Neural cell (in vitro differentiated cells): ENCODE results near the gene TIAM2. TPM values are rescaled to one million over a fixed set of nuclear protein-coding genes. Genes with fewer than 3 reads are reported as not detected.

Experiments used
- H2AFZ ChIP-seq: fragments of 200-600, 300-800 bp; sonication (generic), shearing (Covaris generic); 2 replicates; pipeline ENCODE4 v1.6.0; 2014; ENCODE audit warnings: low read depth, mild to moderate bottlenecking, antibody characterized with exemption, low read length, moderate library complexity
- H3F3A ChIP-seq: fragments of 200-600 bp; shearing (Covaris generic); 2 replicates; pipeline ENCODE4 v1.6.1; 2016; ENCODE audit warnings: mild to moderate bottlenecking, moderate library complexity, mixed read lengths, antibody characterized with exemption, low read length; ENCODE audit not compliant: insufficient read depth, poor library complexity, severe bottlenecking
- H3K27ac ChIP-seq: fragments of 200-600, 300-800 bp; sonication (generic), shearing (Covaris generic); 2 replicates; pipeline ENCODE4 v1.5.1; 2014; ENCODE audit warnings: mild to moderate bottlenecking, low read length, moderate library complexity
- H3K27me3 ChIP-seq: fragments of 300-800, 200-600 bp; sonication (generic), shearing (Covaris generic); 2 replicates; pipeline ENCODE4 v1.6.0; 2014; ENCODE audit warnings: mild to moderate bottlenecking, low read depth, low read length, moderate library complexity; ENCODE audit not compliant: insufficient read depth
- H3K36me3 ChIP-seq: fragments of 300-800, 200-600 bp; sonication (generic), shearing (Covaris generic); 2 replicates; pipeline ENCODE4 v1.5.1; 2014; ENCODE audit warnings: mild to moderate bottlenecking, antibody characterized with exemption, low read length, moderate library complexity; ENCODE audit not compliant: insufficient read depth
- H3K4me2 ChIP-seq: fragments of 300-800, 200-600 bp; sonication (generic), shearing (Covaris generic); 2 replicates; pipeline ENCODE4 v1.6.0; 2014; ENCODE audit warnings: mild to moderate bottlenecking, low read length
- H3K4me3 ChIP-seq: fragments of 300-800, 200-600 bp; sonication (generic), shearing (Covaris generic); 2 replicates; pipeline ENCODE4 v1.5.1; 2014; ENCODE audit warnings: mild to moderate bottlenecking, low read length, moderate library complexity
- H3K79me2 ChIP-seq: fragments of 200-600 bp; shearing (Covaris generic); replicated peaks from 2 replicates; pipeline ENCODE4 v1.6.0; 2014; ENCODE audit warnings: mild to moderate bottlenecking, low read length, moderate library complexity; ENCODE audit not compliant: insufficient read depth
- H3K9ac ChIP-seq: fragments of 300-800, 200-600 bp; sonication (generic), shearing (Covaris generic); 2 replicates; pipeline ENCODE4 v1.6.1; 2016; ENCODE audit warnings: mild to moderate bottlenecking, low read length, mixed read lengths
- H3K9me2 ChIP-seq: fragments of 200-600 bp; shearing (Covaris generic); 2 replicates; pipeline ENCODE4 v1.6.1; 2016; ENCODE audit warnings: mild to moderate bottlenecking, low read length, mixed read lengths; ENCODE audit not compliant: insufficient read depth
- H3K9me3 ChIP-seq: fragments of 200-600, 300-800 bp; sonication (generic), shearing (Covaris generic); 2 replicates; pipeline ENCODE4 v1.6.1; 2016; ENCODE audit warnings: mild to moderate bottlenecking, mixed run types, low read length, moderate library complexity, mixed read lengths
- H4K20me1 ChIP-seq: fragments of 200-600 bp; shearing (Covaris generic); 2 replicates; pipeline ENCODE4 v1.6.1; 2016; ENCODE audit warnings: mild to moderate bottlenecking, mixed run types; ENCODE audit not compliant: insufficient read depth
- EP300 ChIP-seq: fragments of 450-650 bp; conservative IDR thresholded peaks from 2 replicates; pipeline ENCODE4 v1.6.1; 2014; ENCODE audit warnings: antibody characterized with exemption, mild to moderate bottlenecking, moderate library complexity; ENCODE audit not compliant: poor library complexity, severe bottlenecking
- EZH2 ChIP-seq: fragments of 200-600, 300-800 bp; shearing (Covaris generic), sonication (generic); IDR thresholded peaks from 2 replicates; pipeline ENCODE4 v1.6.1; 2014; ENCODE audit warnings: antibody characterized with exemption, low read length, borderline replicate concordance, mild to moderate bottlenecking; ENCODE audit not compliant: insufficient read depth, poor library complexity, severe bottlenecking
- MXI1 ChIP-seq: fragments of 450-650 bp; conservative IDR thresholded peaks from 2 replicates; pipeline ENCODE4 v1.6.1; 2014; ENCODE audit warnings: antibody characterized with exemption, mild to moderate bottlenecking; ENCODE audit not compliant: poor library complexity, severe bottlenecking
- POLR2AphosphoS5 ChIP-seq: IDR thresholded peaks from 2 replicates; pipeline ENCODE4 v1.6.1; 2012
- RAD21 ChIP-seq: fragments of 450-650 bp; conservative IDR thresholded peaks from 2 replicates; pipeline ENCODE4 v1.6.1; 2014; ENCODE audit warnings: antibody characterized with exemption, mild to moderate bottlenecking, moderate library complexity
- SMC3 ChIP-seq: fragments of 450-650 bp; conservative IDR thresholded peaks from 2 replicates; pipeline ENCODE4 v1.6.1; 2014; ENCODE audit warnings: antibody characterized with exemption, mild to moderate bottlenecking, moderate library complexity; ENCODE audit not compliant: poor library complexity
- TAF1 ChIP-seq: IDR thresholded peaks from 2 replicates; pipeline ENCODE4 v1.6.1; 2012; ENCODE audit warnings: low read depth
- polyA plus RNA-seq: library from polyadenylated mRNA; depleted of rRNA; stranded (reverse); fragments of >200 nt; gene quantifications from 2 replicates; pipeline ENCODE4 v1.2.3, GENCODE V29; 2014
- TF ChIP-seq, protein P1 (sequence below): IDR thresholded peaks from 2 replicates; pipeline ENCODE4 v1.6.1; 2012; ENCODE audit warnings: borderline replicate concordance
- TF ChIP-seq, protein P2 (sequence below): fragments of 450-650 bp; IDR thresholded peaks from 2 replicates; pipeline ENCODE4 v1.5.1; 2014; ENCODE audit warnings: antibody characterized with exemption, mild to moderate bottlenecking, moderate library complexity; ENCODE audit not compliant: poor library complexity, severe bottlenecking

The TIAM2 gene
- polyA plus RNA-seq, 1 donor from 2014 or later = 73.3 TPM

DNA sequence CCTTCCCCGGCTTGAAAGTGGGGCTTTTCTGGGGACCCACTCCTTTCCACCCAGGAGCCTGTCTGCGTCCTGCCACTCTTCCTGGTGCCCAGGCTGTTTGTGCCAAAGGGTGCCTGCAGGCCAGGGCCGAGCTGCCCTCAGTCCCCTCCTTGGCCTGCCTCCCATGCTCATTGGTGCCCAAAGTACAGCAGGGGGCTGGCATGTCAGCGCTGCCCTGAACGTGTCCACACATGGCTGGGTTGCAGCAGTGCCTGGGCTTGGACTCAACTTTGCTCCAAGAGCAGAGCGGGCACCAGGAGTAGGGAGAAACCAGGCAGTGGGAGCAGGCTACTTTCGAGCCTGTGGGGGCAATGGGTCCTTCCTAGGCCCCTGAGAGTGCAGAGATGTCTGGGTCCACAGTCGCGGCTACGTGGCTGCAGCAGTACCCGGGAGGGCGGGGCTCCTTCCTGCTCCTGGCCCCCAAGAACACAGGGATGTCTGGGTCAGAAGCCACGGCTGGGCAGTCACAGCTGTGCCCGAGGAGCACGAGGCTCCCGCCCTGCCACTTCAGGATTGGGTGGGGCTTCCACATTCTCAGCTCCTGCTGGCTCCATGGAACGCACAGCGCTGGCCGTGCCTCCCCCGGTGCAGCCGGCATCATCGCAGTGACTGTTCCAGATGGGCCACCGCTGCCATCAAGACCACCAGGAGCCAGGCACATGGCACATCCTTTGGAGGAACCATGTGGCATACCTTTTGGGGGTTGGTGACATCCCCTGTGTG is 218.7 kb downstream of the TIAM2 start:
- Histone ChIP-seq H2AFZ (no peak overlapping the region), H3K9me3 (no peaks in the 10 kb centered on the region), H3K4me2 (no peak overlapping the region), H3K27me3 (no peaks in the 10 kb centered on the region), H3F3A (no peaks in the 10 kb centered on the region), H3K79me2 (peaks cover 15% of the 10 kb centered on the region), H4K20me1 (no peaks in the 10 kb centered on the region), H3K36me3 (no peaks in the 10 kb centered on the region), H3K4me3 (no peak overlapping the region), H3K27ac (no peak overlapping the region), H3K9me2 (no peaks in the 10 kb centered on the region), H3K9ac (no peak overlapping the region)
- TF ChIP-seq, protein P1, sequence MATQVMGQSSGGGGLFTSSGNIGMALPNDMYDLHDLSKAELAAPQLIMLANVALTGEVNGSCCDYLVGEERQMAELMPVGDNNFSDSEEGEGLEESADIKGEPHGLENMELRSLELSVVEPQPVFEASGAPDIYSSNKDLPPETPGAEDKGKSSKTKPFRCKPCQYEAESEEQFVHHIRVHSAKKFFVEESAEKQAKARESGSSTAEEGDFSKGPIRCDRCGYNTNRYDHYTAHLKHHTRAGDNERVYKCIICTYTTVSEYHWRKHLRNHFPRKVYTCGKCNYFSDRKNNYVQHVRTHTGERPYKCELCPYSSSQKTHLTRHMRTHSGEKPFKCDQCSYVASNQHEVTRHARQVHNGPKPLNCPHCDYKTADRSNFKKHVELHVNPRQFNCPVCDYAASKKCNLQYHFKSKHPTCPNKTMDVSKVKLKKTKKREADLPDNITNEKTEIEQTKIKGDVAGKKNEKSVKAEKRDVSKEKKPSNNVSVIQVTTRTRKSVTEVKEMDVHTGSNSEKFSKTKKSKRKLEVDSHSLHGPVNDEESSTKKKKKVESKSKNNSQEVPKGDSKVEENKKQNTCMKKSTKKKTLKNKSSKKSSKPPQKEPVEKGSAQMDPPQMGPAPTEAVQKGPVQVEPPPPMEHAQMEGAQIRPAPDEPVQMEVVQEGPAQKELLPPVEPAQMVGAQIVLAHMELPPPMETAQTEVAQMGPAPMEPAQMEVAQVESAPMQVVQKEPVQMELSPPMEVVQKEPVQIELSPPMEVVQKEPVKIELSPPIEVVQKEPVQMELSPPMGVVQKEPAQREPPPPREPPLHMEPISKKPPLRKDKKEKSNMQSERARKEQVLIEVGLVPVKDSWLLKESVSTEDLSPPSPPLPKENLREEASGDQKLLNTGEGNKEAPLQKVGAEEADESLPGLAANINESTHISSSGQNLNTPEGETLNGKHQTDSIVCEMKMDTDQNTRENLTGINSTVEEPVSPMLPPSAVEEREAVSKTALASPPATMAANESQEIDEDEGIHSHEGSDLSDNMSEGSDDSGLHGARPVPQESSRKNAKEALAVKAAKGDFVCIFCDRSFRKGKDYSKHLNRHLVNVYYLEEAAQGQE = no peak
- TF ChIP-seq, protein P2, sequence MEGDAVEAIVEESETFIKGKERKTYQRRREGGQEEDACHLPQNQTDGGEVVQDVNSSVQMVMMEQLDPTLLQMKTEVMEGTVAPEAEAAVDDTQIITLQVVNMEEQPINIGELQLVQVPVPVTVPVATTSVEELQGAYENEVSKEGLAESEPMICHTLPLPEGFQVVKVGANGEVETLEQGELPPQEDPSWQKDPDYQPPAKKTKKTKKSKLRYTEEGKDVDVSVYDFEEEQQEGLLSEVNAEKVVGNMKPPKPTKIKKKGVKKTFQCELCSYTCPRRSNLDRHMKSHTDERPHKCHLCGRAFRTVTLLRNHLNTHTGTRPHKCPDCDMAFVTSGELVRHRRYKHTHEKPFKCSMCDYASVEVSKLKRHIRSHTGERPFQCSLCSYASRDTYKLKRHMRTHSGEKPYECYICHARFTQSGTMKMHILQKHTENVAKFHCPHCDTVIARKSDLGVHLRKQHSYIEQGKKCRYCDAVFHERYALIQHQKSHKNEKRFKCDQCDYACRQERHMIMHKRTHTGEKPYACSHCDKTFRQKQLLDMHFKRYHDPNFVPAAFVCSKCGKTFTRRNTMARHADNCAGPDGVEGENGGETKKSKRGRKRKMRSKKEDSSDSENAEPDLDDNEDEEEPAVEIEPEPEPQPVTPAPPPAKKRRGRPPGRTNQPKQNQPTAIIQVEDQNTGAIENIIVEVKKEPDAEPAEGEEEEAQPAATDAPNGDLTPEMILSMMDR = no peak

DNA sequence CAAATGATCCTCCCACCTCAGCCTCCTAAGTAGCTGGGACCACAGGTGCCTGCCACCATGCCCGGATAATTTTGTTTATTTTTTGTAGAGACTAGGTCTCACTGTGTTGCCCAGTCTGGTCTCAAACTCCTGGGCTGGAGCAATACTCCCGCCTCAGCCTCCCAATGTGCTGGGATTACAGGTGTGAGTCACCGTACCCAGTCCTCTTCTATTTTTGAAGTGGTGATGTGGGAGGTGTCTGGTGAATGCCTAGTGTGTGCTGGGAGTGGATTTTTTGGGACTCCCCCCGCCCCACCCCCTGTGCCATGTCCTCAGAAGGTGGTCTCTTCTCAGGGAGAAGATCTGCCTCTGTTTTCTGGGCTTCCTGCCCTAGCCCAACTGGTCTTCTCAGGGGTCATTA is 220.8 kb downstream of the TIAM2 start:
- Histone ChIP-seq H3K79me2 (peaks cover 33% of the 10 kb centered on the region), H4K20me1 (no peaks in the 10 kb centered on the region), H2AFZ (no peak overlapping the region), H3K27me3 (no peaks in the 10 kb centered on the region), H3K36me3 (no peaks in the 10 kb centered on the region), H3K9ac (peak overlapping the region; percentile 70), H3K27ac (peak overlapping the region; percentile 85), H3K9me2 (no peaks in the 10 kb centered on the region), H3K4me2 (peak overlapping the region; percentile 73), H3K9me3 (no peaks in the 10 kb centered on the region), H3F3A (no peaks in the 10 kb centered on the region), H3K4me3 (peak overlapping the region; percentile 68)
- TF ChIP-seq RAD21 = no peak
- TF ChIP-seq MXI1 = no peak
- no peak for TF ChIP-seq TAF1
- TF ChIP-seq EZH2 = no peak
- no peak for TF ChIP-seq EP300
- no peak for TF ChIP-seq POLR2AphosphoS5
- TF ChIP-seq SMC3 = no peak
- TF ChIP-seq, protein P2 = no peak
- TF ChIP-seq, protein P1 = no peak
